AG04449 (cell line): ENCODE measurements around the gene LRRC49.

Source experiments
- CTCF ChIA-PET: fragments of 350-600 bp; formaldehyde crosslinking; extraction: SDS; loops from one replicate; lab custom pipeline; 2021; ENCODE audit warnings: antibody characterized with exemption; lab: Yijun Ruan, JAX
- POLR2A ChIA-PET: fragments of 400-600, 350-600 bp; formaldehyde crosslinking; extraction: SDS; loops from one replicate; lab custom pipeline; 2020; ENCODE audit warnings: antibody characterized with exemption, inconsistent platforms; lab: Yijun Ruan, JAX
- DNase-seq: peaks from one replicate; pipeline ENCODE4 v3.0.0-alpha.2; 2010; ENCODE audit warnings: low read depth, low spot score
- H3K4me3 ChIP-seq: 2 replicates; pipeline ENCODE4 v1.5.1; 2011; ENCODE audit warnings: low read depth, mild to moderate bottlenecking, control low read depth, low read length
- TF ChIP-seq, protein P1 (sequence below): IDR thresholded peaks from one replicate; pipeline ENCODE4 v1.5.1; 2011; ENCODE audit warnings: mild to moderate bottlenecking, moderate library complexity, low read length, control low read depth, inconsistent platforms; ENCODE audit not compliant: insufficient read depth; ENCODE audit errors: missing control alignments

The LRRC49 gene

DNA sequence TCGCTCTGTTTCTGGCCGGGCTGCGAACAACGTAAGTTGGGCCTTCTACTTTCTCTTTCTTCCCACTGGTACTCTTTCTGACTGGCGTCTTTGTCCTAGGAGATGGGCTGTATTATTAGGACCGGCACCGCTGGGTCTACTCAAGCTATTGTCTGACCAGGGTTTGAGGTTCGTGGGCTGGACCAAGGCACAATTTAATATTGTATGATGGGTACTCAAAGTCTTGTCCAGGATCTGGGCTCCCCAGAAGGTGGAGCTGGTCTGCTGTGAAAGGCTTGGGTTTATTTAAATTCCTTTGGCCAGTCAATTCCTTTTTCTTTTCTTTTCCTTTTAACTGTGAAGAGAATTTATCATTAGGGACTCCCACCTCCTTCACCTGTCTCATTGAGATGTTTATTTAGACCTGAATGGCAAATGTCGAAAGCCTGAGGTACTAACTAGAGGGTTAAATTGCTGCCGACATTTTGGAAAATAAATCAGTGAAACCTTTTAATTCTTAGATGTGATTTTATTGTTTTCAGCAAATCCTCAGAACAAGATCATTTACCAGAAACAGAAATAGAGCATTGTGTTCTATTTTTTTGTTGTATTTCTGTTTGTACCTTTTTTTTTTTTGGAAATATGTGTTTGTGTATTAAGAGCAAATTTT is 410 bp downstream of the LRRC49 start:
- TF ChIP-seq, protein P1, sequence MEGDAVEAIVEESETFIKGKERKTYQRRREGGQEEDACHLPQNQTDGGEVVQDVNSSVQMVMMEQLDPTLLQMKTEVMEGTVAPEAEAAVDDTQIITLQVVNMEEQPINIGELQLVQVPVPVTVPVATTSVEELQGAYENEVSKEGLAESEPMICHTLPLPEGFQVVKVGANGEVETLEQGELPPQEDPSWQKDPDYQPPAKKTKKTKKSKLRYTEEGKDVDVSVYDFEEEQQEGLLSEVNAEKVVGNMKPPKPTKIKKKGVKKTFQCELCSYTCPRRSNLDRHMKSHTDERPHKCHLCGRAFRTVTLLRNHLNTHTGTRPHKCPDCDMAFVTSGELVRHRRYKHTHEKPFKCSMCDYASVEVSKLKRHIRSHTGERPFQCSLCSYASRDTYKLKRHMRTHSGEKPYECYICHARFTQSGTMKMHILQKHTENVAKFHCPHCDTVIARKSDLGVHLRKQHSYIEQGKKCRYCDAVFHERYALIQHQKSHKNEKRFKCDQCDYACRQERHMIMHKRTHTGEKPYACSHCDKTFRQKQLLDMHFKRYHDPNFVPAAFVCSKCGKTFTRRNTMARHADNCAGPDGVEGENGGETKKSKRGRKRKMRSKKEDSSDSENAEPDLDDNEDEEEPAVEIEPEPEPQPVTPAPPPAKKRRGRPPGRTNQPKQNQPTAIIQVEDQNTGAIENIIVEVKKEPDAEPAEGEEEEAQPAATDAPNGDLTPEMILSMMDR: peak; percentile 55
- CTCF ChIA-PET: interaction anchor here (0.6 to 3.9 kb wide), 25 partner anchors 8 to 860 kb away, joined by 3 to 27 read pairs (median 3); no protein-coding TSS in a partner anchor
- no peak for DNase-seq
- POLR2A ChIA-PET: interaction anchor here (0.7 kb wide), 1 partner anchor 36 kb away, joined by 4 read pairs; no protein-coding TSS in a partner anchor
- H3K4me3 ChIP-seq: peak overlapping the region; percentile 70

DNA sequence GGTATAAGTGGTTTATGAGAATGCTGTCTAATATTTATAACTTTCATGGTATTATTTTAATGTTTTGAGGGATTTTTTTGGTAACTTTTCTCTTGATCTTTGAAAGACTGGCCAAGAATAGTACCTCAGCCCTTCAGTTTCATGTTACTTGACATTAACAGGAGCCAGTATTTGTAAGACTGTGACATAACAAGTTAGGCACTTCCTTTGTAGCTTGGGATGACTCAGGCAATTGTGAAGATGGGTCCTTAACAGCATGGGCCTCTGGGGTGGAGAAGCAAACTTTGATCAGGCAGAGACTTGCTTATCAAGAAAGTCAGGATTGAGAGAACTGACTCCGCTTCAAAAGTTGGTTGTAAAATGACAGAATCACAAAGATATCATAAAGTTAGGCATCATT is 9.5 kb downstream of the LRRC49 start:
- ChIA-PET CTCF (interaction anchor here (2.4 kb wide), 1 partner anchor 9 kb away, joined by 9 read pairs; the partner anchor contains the start of genes LRRC49 and THAP10), POLR2A (no interaction called here)
- H3K4me3 ChIP-seq: no peak overlapping the region
- DNase-seq: no peak
- TF ChIP-seq, protein P1: no peak

DNA sequence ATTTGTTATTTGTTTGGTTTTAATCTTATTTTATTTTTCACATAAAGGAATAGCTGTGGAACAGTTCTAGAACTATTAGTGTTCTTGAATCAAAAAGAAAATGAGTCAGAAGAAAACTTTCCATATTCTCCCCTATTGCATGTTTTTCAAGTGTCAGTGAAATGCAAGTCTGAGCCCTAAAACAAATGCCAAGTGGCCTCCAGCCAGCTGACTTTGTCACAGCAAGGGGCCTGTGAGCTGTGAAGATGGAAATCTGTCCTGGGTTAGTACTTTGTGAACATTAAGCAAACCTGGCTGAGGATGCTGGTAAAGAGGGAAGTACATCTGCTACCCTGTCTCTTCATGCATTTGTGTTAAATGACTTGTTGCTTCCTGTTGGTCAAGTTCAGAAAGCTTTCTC is 14.2 kb downstream of the LRRC49 start:
- ChIA-PET CTCF (interaction anchor here (1.0 to 1.2 kb wide), 4 partner anchors 13 to 85 kb away, joined by 3 read pairs; no protein-coding TSS in a partner anchor), POLR2A (no interaction called here)
- DNase-seq: no peak
- TF ChIP-seq, protein P1: no peak
- H3K4me3 ChIP-seq: no peak overlapping the region

DNA sequence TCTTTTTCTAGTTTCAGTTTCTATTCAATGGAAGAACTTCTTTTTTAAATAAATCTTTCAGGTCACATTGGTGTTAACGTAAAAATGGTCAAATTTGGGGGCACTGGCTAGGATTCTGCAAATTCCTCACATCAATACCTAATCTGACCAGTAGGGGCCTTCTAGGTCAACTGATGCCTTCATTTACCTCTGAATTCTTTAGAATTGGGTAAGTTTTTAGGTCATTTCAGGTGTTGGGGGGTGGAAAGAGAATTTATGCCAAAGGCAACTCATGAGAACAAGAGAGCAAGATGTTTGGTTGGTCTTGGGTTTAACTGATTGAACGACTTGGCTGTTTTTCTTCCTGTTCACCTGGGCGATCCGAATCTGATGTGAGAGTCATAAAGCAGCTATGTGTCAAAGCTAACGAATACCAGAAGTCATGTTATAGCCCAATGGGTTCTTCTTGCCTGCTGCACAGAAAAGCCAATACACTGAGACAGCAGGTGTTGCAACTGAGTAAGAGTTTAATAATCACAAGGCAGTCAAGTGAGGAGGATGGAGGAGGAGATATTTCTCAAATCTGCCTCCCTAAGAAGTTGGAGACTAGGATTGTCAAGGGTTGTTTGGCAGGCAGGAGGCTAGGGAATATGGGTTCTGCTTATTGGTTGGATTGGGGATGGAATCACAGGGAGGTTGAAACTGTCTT is 15.3 kb downstream of the LRRC49 start:
- H3K4me3 ChIP-seq: no peak overlapping the region
- no peak for DNase-seq
- ChIA-PET CTCF (interaction anchor here (1.1 kb wide), 2 partner anchors 24 to 84 kb away, joined by 3 read pairs; no protein-coding TSS in a partner anchor), POLR2A (no interaction called here)
- TF ChIP-seq, protein P1: no peak

DNA sequence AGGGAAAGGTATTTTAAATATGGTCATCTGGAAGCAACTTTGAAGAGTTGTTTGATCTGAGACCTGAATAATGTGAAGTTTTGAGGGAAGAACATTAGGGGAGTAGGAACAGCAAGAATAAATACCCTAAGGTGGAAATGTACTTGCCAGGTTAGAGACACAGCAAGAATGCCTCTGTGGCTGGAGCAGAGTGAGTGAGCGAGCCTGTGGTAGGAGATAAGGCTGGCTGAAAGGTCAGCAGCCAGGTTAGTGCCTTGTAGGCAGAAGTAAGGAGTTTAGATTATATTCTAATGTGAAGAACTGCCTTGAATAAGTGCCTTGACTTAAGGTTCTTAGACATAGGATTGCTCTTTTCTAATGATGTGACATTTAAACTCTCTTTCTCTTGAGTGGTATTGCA is 18.3 kb downstream of the LRRC49 start:
- ChIA-PET POLR2A (no interaction called here), CTCF (interaction anchor here (1.5 kb wide), 1 partner anchor 9 kb away, joined by 3 read pairs; no protein-coding TSS in a partner anchor)
- H3K4me3 ChIP-seq: no peak overlapping the region
- TF ChIP-seq, protein P1: no peak
- no peak for DNase-seq

DNA sequence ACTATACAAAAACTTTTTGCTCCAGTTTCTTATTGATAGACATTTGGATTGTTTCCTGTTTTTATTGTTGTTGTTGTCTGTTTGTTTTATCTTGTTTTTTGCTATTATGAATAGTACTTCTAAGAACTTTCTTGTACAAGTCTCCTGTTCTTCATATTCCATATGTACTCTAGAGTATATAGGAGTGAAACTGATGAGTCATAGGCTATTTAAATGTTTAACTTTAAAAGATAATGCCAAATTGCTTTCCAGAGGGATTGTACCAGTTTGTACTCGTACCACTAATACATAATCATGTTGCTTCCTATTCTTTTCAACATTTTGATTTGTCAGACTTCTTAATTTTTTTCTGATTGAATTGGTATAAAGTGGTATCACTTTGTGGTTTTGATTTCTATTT is 19.6 kb downstream of the LRRC49 start:
- H3K4me3 ChIP-seq: no peak overlapping the region
- TF ChIP-seq, protein P1: no peak
- POLR2A ChIA-PET: no interaction called here
- CTCF ChIA-PET: no interaction called here
- DNase-seq: no peak
